GM23248 (cell line): Measurements from ENCODE around the gene GLRB.

Experiments used
- EZH2 ChIP-seq: fragments of 200-600 bp; sonication (generic); IDR thresholded peaks from 2 replicates; pipeline ENCODE4 v1.6.1; 2018; ENCODE audit warnings: antibody characterized with exemption, mild to moderate bottlenecking; ENCODE audit not compliant: insufficient read depth, poor library complexity, severe bottlenecking
- EZH2phosphoT487 ChIP-seq: fragments of 200-600 bp; sonication (generic); IDR thresholded peaks from 2 replicates; pipeline ENCODE4 v1.6.1; 2018; ENCODE audit warnings: antibody characterized with exemption, moderate library complexity, mild to moderate bottlenecking, low read depth; ENCODE audit not compliant: insufficient read depth

GRCh38 chr4:157219711-157220370 is 143.9 kb downstream of the GLRB start:
- no peak for TF ChIP-seq EZH2
- no peak for TF ChIP-seq EZH2phosphoT487
